ENCODE measurements around the gene WDR76. TPM values are rescaled to one million over a fixed set of nuclear protein-coding genes. Genes with fewer than 3 reads are reported as not detected.

WDR76 gene
- total RNA-seq, 6 experiments from 2014 or later: 8.8 to 25.1 (median 20.5) TPM

DNA sequence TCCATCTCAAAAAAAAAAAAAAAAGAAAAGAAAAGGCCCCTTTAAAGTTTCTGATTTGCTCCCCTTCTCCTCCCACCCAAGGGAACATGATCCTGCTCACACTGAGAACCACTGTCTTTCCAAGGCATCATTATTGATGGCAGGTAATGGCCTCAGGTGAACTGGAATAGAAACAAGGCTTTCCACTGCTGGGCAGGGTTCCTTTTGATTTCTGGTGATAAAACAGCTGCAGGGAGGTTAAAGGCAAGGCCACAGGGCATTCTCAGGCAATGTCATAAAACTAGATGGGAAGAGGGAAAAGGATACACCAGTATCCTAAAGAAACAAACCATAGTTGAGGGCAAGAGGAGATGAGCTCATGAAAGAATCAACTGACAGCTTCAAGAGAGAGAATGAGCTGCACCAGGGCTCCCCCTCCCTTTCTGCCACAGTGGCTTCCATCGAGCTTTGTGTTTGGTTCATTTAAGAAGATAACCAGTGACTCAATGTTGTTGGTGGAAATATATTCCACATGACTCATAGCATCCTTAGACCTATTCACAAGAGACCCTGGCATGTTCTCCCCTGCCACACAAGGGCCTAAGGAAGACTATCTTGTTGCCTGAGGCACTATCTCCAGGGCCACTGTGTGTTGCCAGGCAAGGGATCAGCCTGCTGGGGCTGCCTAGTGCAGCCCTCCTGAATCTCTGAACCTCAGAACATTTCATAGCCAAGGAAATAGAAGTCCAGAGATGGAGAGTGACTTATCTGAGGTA lies 86.4 kb downstream of the WDR76 start:
- TF ChIP-seq, protein P1, sequence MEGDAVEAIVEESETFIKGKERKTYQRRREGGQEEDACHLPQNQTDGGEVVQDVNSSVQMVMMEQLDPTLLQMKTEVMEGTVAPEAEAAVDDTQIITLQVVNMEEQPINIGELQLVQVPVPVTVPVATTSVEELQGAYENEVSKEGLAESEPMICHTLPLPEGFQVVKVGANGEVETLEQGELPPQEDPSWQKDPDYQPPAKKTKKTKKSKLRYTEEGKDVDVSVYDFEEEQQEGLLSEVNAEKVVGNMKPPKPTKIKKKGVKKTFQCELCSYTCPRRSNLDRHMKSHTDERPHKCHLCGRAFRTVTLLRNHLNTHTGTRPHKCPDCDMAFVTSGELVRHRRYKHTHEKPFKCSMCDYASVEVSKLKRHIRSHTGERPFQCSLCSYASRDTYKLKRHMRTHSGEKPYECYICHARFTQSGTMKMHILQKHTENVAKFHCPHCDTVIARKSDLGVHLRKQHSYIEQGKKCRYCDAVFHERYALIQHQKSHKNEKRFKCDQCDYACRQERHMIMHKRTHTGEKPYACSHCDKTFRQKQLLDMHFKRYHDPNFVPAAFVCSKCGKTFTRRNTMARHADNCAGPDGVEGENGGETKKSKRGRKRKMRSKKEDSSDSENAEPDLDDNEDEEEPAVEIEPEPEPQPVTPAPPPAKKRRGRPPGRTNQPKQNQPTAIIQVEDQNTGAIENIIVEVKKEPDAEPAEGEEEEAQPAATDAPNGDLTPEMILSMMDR (IDR thresholded peaks at IDR 0.05): peak; percentile 19
- DNase-seq: peak; percentile 98
- Mint-ChIP-seq H3K27me3 (ENCODE audit: insufficient read depth) (no peaks in the 10 kb centered on the region), H3K27ac (peak overlapping the region; percentile 96), H3K4me1 (ENCODE audit: low read depth) (peaks cover 58% of the 10 kb centered on the region), H3K9me3 (no peaks in the 10 kb centered on the region), H3K4me3 (peak overlapping the region; percentile 67), H3K36me3 (ENCODE audit: low read depth) (0 out of 2 replicates have a peak, but pooled peaks cover 3% of the 10 kb centered on the region)

DNA sequence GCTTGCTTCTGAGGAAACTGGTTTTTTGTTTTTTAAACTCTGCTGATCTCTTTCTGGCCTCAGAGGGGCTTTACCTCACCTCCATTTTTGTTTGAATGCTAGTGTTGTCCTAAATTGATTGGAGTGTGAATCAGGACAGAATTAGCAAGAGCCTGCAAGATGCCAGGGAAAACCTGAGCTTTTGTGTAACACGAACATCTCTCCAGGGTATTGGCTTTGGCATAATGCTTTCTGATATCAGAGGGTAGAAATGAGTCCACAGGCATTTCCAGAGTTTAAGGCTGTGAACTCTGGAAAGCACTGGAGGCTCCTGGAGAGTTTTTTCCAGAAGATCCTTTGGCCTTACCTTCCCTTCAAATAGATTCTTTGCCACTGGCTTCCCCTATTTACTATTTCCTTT lies 87.1 kb downstream of the WDR76 start:
- H3K9me3 Mint-ChIP-seq: no peaks in the 10 kb centered on the region
- 0 out of 2 replicates have a peak, but pooled peaks cover 3% of the 10 kb centered on the region for H3K36me3 Mint-ChIP-seq (ENCODE audit: low read depth)
- peak overlapping the region; percentile 67 for H3K4me3 Mint-ChIP-seq
- H3K27me3 Mint-ChIP-seq (ENCODE audit: insufficient read depth): no peaks in the 10 kb centered on the region; the same call in 1 of the 2 replicates
- DNase-seq: no peak
- peaks cover 58% of the 10 kb centered on the region for H3K4me1 Mint-ChIP-seq (ENCODE audit: low read depth)
- H3K27ac Mint-ChIP-seq: peak overlapping the region; percentile 96
- TF ChIP-seq, protein P1 (IDR thresholded peaks at IDR 0.05): no peak

DNA sequence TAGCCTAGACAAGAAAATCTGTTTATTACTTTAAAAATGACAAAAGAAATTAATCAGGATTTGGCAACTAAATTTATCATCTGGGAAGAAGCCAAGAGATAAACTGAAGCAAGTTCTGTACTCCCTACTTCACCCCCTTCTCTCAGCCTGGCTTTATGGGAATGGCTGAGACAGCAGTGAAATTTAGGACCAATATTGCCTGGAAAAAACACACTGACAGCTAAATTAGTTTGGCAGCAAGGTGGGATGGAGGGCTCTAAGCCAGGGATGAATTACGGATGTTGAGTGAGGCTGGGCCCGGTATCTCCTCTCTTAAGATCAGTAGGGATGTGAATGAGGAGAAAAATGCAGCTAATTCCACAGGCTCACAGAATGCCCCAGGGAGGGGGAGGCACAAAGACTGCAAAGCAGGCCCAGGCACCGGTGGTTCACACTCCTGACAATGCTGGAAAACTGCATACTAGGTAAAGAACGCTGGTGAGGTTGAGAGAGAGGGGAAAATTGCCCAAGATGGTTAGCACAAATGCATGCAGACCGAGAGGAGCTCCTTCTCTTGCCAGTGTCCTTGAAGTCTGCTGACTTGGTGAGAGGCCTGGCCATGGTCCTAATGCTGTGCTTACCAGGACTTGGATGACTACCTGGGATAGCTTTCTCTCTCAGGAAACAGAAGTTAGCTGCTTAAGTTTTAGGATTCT lies 89.0 kb downstream of the WDR76 start:
- Mint-ChIP-seq H3K36me3 (ENCODE audit: low read depth) (0 out of 2 replicates have a peak, but pooled peaks cover 1% of the 10 kb centered on the region), H3K4me1 (ENCODE audit: low read depth) (peaks cover 61% of the 10 kb centered on the region), H3K9me3 (no peaks in the 10 kb centered on the region), H3K27ac (no peak overlapping the region), H3K27me3 (ENCODE audit: insufficient read depth) (no peaks in the 10 kb centered on the region; the same call in 1 of the 2 replicates), H3K4me3 (no peak overlapping the region)
- TF ChIP-seq, protein P1 (IDR thresholded peaks at IDR 0.05): no peak
- DNase-seq: no peak

- Mint-ChIP-seq H3K9me3 (no peaks in the 10 kb centered on the region), H3K27ac (no peak overlapping the region), H3K36me3 (ENCODE audit: low read depth) (no peaks in the 10 kb centered on the region), H3K4me3 (no peak overlapping the region), H3K4me1 (ENCODE audit: low read depth) (peaks cover 61% of the 10 kb centered on the region), H3K27me3 (ENCODE audit: insufficient read depth) (no peaks in the 10 kb centered on the region; the same call in 1 of the 2 replicates)
- TF ChIP-seq, protein P1 (IDR thresholded peaks at IDR 0.05): no peak
- no peak for DNase-seq
These were observed 89.5 kb downstream of the WDR76 start for GRCh38 chr15:43916326-43916660.

Small RNA genes within 50 kb of the gene (microRNA-seq; reads per million reads assigned to microRNA genes)
- gene MIR1282: 5.4 reads per million

Other genes starting within 250 kb of the WDR76 start
- 10 to 100 TPM; 16.3 to 23.3 (median 20.1) TPM for gene PPIP5K1, start 236.8 kb upstream of the WDR76 start, total RNA-seq (2021; fragmentation: NEBNext Ultra II Directional; extraction: Animal tissue kit (Norgen Biotek cat#: 25700))
- not detected for gene CKMT1B, start 233.0 kb upstream of the WDR76 start, total RNA-seq (2021; fragmentation: NEBNext Ultra II Directional; extraction: Animal tissue kit (Norgen Biotek cat#: 25700))
- gene STRC, start 208.2 kb upstream of the WDR76 start, total RNA-seq (2021; fragmentation: NEBNext Ultra II Directional; extraction: Animal tissue kit (Norgen Biotek cat#: 25700)): not detected
- gene CATSPER2, start 178.2 kb upstream of the WDR76 start, total RNA-seq (2021; fragmentation: NEBNext Ultra II Directional; extraction: Animal tissue kit (Norgen Biotek cat#: 25700)): 1 to 10 TPM in 2 of 6 experiments, under 1 TPM in 4; 0.38 to 2.6 (median 0.74) TPM
- not detected for gene CKMT1A, start 133.1 kb upstream of the WDR76 start, total RNA-seq (2021; fragmentation: NEBNext Ultra II Directional; extraction: Animal tissue kit (Norgen Biotek cat#: 25700))
- gene PDIA3, start 80.6 kb upstream of the WDR76 start, total RNA-seq (2021; fragmentation: NEBNext Ultra II Directional; extraction: Animal tissue kit (Norgen Biotek cat#: 25700)): 100 to 1,000 TPM; 586 to 721 (median 660) TPM
- 1 to 10 TPM in 4 of 6 experiments, under 1 TPM in 2; 0.91 to 1.5 (median 1.1) TPM for gene ELL3, start 50.0 kb upstream of the WDR76 start, total RNA-seq (2021; fragmentation: NEBNext Ultra II Directional; extraction: Animal tissue kit (Norgen Biotek cat#: 25700))
- gene SERF2, start 34.7 kb upstream of the WDR76 start, total RNA-seq (2021; fragmentation: NEBNext Ultra II Directional; extraction: Animal tissue kit (Norgen Biotek cat#: 25700)): 1,000 to 10,000 TPM in 5 of 6 experiments, 100 to 1,000 TPM in 1; 908 to 1,158 (median 1,046) TPM
- gene SERINC4, start 26.8 kb upstream of the WDR76 start, total RNA-seq (2021; fragmentation: NEBNext Ultra II Directional; extraction: Animal tissue kit (Norgen Biotek cat#: 25700)): under 1 TPM in 3 of 6 experiments, not detected in 3; 0.07 to 0.11 (median 0.09) TPM
- 10 to 100 TPM; 12.3 to 33.8 (median 19.3) TPM for gene HYPK, start 26.4 kb upstream of the WDR76 start, total RNA-seq (2021; fragmentation: NEBNext Ultra II Directional; extraction: Animal tissue kit (Norgen Biotek cat#: 25700))
- 10 to 100 TPM; 25.3 to 30.4 (median 27.3) TPM for gene MFAP1, start 2.3 kb upstream of the WDR76 start, total RNA-seq (2021; fragmentation: NEBNext Ultra II Directional; extraction: Animal tissue kit (Norgen Biotek cat#: 25700))

Measured in HFFc6 (cell line).